Cardiac fibroblast (primary cell): ENCODE results near the gene LNX2.

Experiments
- DNase-seq, 2 donors: peaks; one replicate each; pipeline versions ENCODE4 v3.0.0 to v3.0.0-alpha.2; 2010; ENCODE audit warnings: low read depth in 2 of 2
- H3K4me3 ChIP-seq, 2 donors: replicated peaks in 1 of 2; 1 replicate in 1 of 2; 2 replicates in 1 of 2; pipeline ENCODE4 v1.5.1; 2011; ENCODE audit warnings: low read depth in 2 of 2, low read length in 2 of 2, mild to moderate bottlenecking in 2 of 2, moderate library complexity in 1 of 2
- TF ChIP-seq, protein P1 (sequence below): IDR thresholded peaks from one replicate; pipeline ENCODE4 v1.5.1; 2011; ENCODE audit warnings: low read depth, mild to moderate bottlenecking, low read length, inconsistent platforms

Gene LNX2

DNA sequence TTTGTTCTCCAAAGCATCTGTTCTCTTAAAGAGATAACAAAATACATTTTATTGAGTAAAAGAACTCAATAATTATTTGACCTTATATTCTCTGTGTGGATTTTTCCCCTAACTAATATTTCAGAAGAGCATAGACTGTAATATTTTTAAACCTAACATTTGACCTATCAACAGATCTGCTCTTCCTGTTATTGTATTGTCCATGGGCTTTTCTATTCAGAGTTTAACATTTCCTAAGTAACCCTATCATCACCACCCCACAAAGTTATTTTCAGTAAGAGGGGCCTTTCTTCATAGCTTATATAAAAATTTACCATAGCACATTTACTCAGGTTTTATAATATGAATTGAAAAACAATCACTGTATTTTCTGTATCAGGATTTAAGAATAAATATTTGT lies 18.9 kb upstream of the LNX2 start:
- H3K4me3 ChIP-seq, result no peak overlapping the region
- TF ChIP-seq, protein P1, sequence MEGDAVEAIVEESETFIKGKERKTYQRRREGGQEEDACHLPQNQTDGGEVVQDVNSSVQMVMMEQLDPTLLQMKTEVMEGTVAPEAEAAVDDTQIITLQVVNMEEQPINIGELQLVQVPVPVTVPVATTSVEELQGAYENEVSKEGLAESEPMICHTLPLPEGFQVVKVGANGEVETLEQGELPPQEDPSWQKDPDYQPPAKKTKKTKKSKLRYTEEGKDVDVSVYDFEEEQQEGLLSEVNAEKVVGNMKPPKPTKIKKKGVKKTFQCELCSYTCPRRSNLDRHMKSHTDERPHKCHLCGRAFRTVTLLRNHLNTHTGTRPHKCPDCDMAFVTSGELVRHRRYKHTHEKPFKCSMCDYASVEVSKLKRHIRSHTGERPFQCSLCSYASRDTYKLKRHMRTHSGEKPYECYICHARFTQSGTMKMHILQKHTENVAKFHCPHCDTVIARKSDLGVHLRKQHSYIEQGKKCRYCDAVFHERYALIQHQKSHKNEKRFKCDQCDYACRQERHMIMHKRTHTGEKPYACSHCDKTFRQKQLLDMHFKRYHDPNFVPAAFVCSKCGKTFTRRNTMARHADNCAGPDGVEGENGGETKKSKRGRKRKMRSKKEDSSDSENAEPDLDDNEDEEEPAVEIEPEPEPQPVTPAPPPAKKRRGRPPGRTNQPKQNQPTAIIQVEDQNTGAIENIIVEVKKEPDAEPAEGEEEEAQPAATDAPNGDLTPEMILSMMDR, result no peak
- DNase-seq, result no peak

GRCh38 chr13:27638521-27638920 lies 18.2 kb upstream of the LNX2 start:
- peak in 1 of 2 donors; percentile 40 for DNase-seq
- H3K4me3 ChIP-seq, result no peak overlapping the region
- TF ChIP-seq, protein P1, result no peak

DNA sequence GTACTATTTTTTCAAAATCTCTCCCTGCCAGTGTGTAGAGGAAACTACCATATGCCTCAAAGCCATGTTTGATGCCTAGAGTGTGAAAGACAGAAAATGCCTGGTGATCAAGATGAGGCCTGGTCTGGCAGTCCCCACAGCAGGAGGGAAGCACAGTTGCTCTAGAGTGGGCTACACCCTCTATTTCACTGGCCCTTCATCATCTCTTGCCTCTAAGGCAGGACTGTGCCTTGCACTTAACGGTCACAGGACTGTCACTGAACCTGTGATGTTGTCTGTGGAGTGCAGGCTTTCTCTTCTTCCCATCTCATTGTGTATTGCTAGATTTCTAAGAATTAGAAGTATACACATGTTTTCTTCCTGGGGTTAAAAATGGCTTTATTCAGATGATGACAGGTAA lies 17.7 kb upstream of the LNX2 start:
- DNase-seq, result no peak
- TF ChIP-seq, protein P1, result no peak
- H3K4me3 ChIP-seq, result no peak overlapping the region

DNA sequence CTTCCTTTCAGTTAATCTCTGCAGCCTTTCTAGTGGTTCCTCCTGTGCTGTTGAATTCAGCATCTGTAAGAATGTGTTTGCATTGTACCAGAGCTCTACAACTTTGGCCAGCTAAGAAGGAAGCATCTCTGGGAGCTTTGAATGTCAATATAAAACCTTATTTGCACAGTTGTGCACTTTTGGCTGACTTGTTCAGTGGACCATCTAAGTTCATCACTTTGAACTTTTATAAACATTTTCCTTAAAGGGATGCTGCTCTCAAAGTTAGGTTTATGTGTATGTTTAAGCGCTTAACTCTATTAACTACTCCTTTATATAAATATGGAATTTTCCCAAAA lies 16.9 kb upstream of the LNX2 start:
- H3K4me3 ChIP-seq, result no peak overlapping the region
- no peak for DNase-seq
- TF ChIP-seq, protein P1, result no peak

DNA sequence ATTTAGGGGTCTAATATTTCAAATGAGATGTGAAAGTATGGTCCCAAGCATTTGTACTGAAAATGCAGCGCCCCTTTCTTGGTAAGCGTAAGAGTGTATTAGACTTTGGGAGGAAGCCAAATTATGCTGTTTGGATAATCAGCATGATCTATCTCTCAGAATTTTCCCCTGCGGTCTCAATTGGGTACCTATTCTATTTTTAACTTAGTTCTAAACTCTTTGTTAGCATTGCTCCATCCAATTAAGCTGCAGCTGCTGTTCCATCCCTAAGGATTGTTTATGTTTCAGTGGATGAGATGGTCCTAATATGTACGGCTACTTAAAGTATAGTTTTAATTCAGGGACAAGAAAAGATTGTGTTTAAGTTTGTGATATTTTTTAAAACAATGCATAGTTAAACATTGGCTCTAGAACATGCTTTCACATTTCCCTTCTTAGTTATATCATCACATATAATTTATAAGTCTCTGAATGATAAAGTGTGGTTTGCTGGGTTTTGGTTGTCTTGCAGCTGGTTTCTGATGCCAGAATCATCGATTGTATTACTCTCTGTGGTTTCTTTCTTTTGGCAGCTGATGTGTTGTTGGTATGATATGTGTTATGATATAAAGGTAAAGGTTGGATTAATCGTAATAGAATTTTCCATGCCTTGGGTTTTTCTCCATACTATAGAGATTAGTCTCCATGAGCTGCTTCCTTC lies 16.4 kb upstream of the LNX2 start:
- DNase-seq, result no peak
- TF ChIP-seq, protein P1, result no peak
- no peak overlapping the region for H3K4me3 ChIP-seq

DNA sequence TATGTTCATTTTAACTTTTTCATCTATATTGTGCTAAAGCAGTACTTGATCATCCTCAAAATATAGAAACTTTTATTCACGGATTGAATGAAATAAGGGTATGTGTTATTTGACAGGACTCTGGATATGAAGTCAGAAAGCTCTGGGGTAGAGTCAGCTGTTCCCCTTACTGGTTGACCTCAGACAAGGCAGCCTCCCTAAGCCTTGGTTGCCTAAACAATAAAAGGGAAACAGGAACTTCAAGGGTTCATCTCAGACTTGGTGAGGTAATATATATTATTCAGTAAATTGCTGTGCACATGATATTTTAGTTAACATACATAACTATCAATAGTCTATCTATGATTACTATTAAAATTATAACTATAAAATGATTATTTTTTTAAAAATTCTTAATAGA lies 14.9 kb upstream of the LNX2 start:
- DNase-seq, result no peak
- H3K4me3 ChIP-seq, result no peak overlapping the region
- TF ChIP-seq, protein P1, result no peak

DNA sequence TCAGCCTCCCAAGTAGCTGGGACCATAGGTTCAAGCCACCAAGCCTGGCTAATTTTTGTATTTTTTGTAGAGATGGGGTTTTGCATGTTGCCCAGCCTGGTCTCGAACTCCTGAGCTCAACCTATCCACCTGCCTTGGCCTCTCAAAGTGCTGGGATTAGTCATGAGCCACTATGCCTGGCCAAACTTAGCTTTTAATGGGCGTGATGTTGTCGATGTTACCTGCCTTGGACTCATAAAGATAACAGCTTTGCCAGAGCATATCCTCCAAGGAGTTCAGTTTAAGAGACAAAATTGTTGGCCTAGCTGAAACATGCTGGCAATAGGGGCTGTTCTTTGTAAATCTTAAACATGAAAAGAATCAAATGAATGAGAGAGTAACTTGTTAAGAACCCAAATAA lies 14.5 kb upstream of the LNX2 start:
- TF ChIP-seq, protein P1, result no peak
- H3K4me3 ChIP-seq, result no peak overlapping the region
- no peak for DNase-seq
